ENCODE results near the gene NTF3.

NTF3 gene

GRCh38 chr12:5476356-5476755 is 44.4 kb downstream of the NTF3 start:
- DNase-seq (ENCODE audit: low read depth): no peak
- in situ Hi-C loops (cut with HindIII; ENCODE audit: low sequenced_read_pairs): no loop called here
- no peak overlapping the region for H3K4me3 ChIP-seq (ENCODE audit: low read depth, low read length)
- TF ChIP-seq, protein P1, sequence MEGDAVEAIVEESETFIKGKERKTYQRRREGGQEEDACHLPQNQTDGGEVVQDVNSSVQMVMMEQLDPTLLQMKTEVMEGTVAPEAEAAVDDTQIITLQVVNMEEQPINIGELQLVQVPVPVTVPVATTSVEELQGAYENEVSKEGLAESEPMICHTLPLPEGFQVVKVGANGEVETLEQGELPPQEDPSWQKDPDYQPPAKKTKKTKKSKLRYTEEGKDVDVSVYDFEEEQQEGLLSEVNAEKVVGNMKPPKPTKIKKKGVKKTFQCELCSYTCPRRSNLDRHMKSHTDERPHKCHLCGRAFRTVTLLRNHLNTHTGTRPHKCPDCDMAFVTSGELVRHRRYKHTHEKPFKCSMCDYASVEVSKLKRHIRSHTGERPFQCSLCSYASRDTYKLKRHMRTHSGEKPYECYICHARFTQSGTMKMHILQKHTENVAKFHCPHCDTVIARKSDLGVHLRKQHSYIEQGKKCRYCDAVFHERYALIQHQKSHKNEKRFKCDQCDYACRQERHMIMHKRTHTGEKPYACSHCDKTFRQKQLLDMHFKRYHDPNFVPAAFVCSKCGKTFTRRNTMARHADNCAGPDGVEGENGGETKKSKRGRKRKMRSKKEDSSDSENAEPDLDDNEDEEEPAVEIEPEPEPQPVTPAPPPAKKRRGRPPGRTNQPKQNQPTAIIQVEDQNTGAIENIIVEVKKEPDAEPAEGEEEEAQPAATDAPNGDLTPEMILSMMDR (IDR thresholded peaks at IDR 0.05; ENCODE audit: low read depth, low read length, missing control alignments): no peak

- no peak overlapping the region for H3K4me3 ChIP-seq (ENCODE audit: low read depth, low read length)
- TF ChIP-seq, protein P1 (IDR thresholded peaks at IDR 0.05; ENCODE audit: low read depth, low read length, missing control alignments): no peak
- DNase-seq (ENCODE audit: low read depth): no peak
- in situ Hi-C loops (cut with HindIII; ENCODE audit: low sequenced_read_pairs): no loop called here
These were observed 46.3 kb downstream of the NTF3 start for GRCh38 chr12:5478081-5478706.

DNA sequence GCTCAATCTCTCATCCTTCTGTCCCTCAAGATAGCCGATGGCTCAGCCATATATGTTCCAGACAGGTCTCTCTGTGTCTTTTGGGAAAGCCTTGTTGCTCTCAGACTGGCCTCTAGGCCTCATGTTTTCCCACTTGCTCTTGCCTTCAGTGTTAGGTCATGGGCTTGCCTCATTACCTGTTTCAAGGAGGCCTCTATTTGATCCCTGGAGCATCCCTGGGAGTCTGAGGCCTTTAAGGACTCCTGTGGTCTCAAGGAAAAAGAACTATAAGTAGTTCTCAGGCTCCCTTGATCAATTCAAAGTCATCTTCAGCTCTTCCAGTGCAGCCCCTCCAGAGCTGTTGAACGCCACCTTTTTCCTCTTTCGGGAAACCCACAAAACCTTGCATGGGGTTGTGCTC is 47.9 kb downstream of the NTF3 start:
- no peak for DNase-seq (ENCODE audit: low read depth)
- no peak overlapping the region for H3K4me3 ChIP-seq (ENCODE audit: low read depth, low read length)
- TF ChIP-seq, protein P1 (IDR thresholded peaks at IDR 0.05; ENCODE audit: low read depth, low read length, missing control alignments): no peak
- in situ Hi-C loops (cut with HindIII; ENCODE audit: low sequenced_read_pairs): no loop called here

DNA sequence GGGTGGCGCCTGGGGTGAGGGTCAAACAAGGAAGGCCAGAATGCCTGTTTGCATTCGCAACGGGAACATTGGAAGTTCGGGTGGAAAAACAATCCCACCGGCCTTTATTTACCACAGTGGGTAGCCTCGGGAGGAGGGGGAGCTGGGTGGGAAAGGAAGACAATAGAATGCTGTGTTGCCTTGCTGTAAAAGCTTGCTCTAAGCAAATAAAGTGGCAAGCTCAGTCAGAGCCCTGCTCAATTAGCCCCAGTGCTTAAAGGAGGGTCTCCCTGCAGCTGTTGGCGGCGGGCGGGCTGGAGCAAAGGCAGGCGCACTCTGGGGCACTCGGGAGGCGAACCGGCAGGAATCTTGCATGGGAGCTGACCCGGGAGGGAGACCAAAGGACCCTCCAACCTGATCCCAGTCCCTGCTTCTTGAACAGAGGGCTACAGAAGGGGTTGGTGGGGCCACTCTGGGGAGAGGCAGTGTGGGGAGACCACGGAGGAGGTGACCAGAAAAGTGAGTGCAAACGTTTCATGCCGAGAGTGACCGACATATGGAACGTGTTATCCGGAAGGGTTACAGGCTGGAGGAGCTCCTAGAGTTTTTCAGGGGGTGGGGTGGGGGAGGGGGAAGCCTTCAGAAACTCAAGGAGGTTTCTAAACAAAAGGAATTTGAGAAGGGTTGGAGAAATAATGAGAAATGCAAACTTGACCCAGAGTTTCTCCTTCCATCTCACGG is 48.5 kb downstream of the NTF3 start:
- TF ChIP-seq, protein P1 (IDR thresholded peaks at IDR 0.05; ENCODE audit: low read depth, low read length, missing control alignments): no peak
- DNase-seq (ENCODE audit: low read depth): no peak
- no peak overlapping the region for H3K4me3 ChIP-seq (ENCODE audit: low read depth, low read length)
- in situ Hi-C loops (cut with HindIII; ENCODE audit: low sequenced_read_pairs): no loop called here

- in situ Hi-C loops (cut with HindIII; ENCODE audit: low sequenced_read_pairs): no loop called here
- no peak overlapping the region for H3K4me3 ChIP-seq (ENCODE audit: low read depth, low read length)
- DNase-seq (ENCODE audit: low read depth): no peak
- TF ChIP-seq, protein P1 (IDR thresholded peaks at IDR 0.05; ENCODE audit: low read depth, low read length, missing control alignments): no peak
These were observed 49.0 kb downstream of the NTF3 start for GRCh38 chr12:5480938-5481303.

GRCh38 chr12:5481645-5482044 is 49.7 kb downstream of the NTF3 start:
- H3K4me3 ChIP-seq (ENCODE audit: low read depth, low read length): no peak overlapping the region
- TF ChIP-seq, protein P1 (IDR thresholded peaks at IDR 0.05; ENCODE audit: low read depth, low read length, missing control alignments): no peak
- in situ Hi-C loops (cut with HindIII; ENCODE audit: low sequenced_read_pairs): no loop called here
- DNase-seq (ENCODE audit: low read depth): no peak
